GM10266 (cell line): Measurements from ENCODE around the gene ISG20L2.
A peak's percentile ranks its signal among the peaks of the same experiment; 100 is the strongest.

ENCODE experiments used
- DNase-seq: peaks from one replicate; pipeline ENCODE4 v3.0.0; 2012; ENCODE audit errors: extremely low spot score
- CTCF ChIP-seq: IDR thresholded peaks from 2 replicates; pipeline ENCODE4 v1.5.1; 2012; ENCODE audit warnings: mild to moderate bottlenecking, low read depth; ENCODE audit not compliant: control insufficient read depth, insufficient read depth; ENCODE audit errors: missing control alignments

The ISG20L2 gene

DNA sequence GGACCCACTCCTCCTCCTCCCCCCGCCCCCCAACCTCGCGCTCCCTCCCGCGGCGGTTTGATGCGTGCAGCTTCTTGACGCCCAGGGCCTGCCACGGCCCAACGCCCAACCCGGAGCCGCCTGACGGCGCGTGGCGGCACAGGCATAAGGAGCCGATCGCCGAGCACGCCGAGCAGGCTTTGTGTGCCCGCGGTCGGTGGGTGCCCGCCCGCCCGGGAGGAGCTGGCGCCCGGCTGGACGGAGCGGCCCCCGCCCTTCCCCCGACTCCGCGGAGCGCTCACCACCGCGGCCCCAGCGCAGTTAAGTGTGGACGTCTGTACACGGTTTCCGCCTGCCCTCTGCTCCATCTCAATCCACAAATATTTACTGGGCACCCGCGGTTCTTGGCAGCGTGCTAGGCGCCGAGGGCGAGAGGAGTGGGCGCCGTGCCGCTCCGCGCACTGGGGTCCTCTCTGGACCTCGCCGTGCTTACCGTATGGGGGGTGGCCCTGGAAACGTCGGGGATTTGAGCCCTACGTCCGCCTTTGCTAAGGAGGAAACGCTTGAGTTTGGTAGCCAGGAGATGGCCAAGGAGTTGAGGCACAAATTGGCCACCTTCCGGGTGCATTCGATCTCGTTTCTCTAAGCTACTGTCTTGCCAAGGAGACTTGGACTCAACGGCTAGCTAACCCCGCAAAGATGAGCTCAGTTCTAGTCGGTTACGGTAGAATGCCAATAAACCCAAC is 23.4 kb upstream of the ISG20L2 start:
- DNase-seq = peak; percentile 97
- no peak for TF ChIP-seq CTCF

GRCh38 chr1:156751451-156751756 is 22.8 kb upstream of the ISG20L2 start, which contains the start of gene HDGF:
TSS of gene HDGF (minus strand) at chr1:156751675. CDS start at chr1:156751429, 246 bp downstream.
- DNase-seq = no peak
- TF ChIP-seq CTCF = no peak

GRCh38 chr1:156750711-156751450 is 22.3 kb upstream of the ISG20L2 start:
- TF ChIP-seq CTCF = no peak
- peak; percentile 40 for DNase-seq

DNA sequence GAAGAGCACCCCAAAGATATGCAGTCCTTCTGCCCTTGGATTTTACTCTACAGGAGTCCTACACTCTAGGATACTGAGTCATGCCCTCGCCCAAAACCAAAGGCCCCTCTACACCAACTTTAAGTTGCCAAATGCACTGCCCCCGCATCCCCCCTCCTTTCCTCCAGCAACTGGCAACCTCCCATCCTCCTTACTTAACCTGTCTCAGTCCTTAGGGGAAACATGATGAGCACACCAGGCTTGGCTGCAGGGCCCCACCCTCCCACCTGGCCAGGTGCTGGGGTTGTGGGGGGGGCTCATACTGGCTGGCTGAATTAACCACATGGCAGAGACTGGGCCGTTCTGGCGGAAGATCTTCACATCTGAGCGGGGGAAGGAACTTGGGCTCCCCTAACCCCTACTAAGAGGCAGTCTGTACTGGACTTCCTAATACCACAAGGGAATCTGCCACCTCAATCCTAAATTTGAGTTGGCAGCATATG is 21.7 kb upstream of the ISG20L2 start:
- peak; percentile 34 for DNase-seq
- no peak for TF ChIP-seq CTCF

- no peak for TF ChIP-seq CTCF
- no peak for DNase-seq
These were observed 21.0 kb upstream of the ISG20L2 start for GRCh38 chr1:156749419-156750118.

- DNase-seq = no peak
- TF ChIP-seq CTCF = no peak
These were observed 20.3 kb upstream of the ISG20L2 start for GRCh38 chr1:156748670-156749418.
